PC-3 (cell line): Measurements from ENCODE around the gene ATG7. TPM values are rescaled to one million over a fixed set of nuclear protein-coding genes. Genes with fewer than 3 reads are reported as not detected.

Experiments used
- ATAC-seq: fragments of 200-7000 bp; cut with Tn5 transposase; 2 replicates; pipeline ENCODE4 v1.9.1; 2020; ENCODE audit warnings: mild to moderate bottlenecking, moderate library complexity
- BruUV-seq: library from RNA; stranded (reverse); fragments of 400-500 nt; replicated peaks from 2 replicates; lab custom pipeline; 2021; lab: Mats Ljungman, UMichigan
- CTCF ChIA-PET: fragments of 300-600 bp; sonication (Branson Sonifier 250); formaldehyde crosslinking; loops from one replicate; lab custom pipeline; 2022; ENCODE audit warnings: antibody characterized with exemption; lab: Charles Lee
- POLR2A ChIA-PET: fragments of 300-600 bp; sonication (Branson Sonifier 250); formaldehyde crosslinking; loops from one replicate; lab custom pipeline; 2022; ENCODE audit warnings: antibody characterized with exemption; ENCODE audit not compliant: unreplicated experiment; lab: Charles Lee
- DNase-seq: peaks from one replicate; pipeline ENCODE4 v3.0.0-alpha.2; 2015
- H2AFZ ChIP-seq: fragments of 300-600 bp; sonication (generic); 2 replicates; pipeline ENCODE4 v1.6.0; 2016; ENCODE audit warnings: antibody characterized with exemption, low read length
- H3F3A ChIP-seq: fragments of 300-600 bp; sonication (generic); one replicate; pipeline ENCODE4 v1.6.0; 2017; ENCODE audit warnings: antibody characterized with exemption, low read length, control low read depth, mild to moderate bottlenecking; ENCODE audit not compliant: unreplicated experiment
- H3K27ac ChIP-seq: fragments of 300-600 bp; sonication (generic); 2 replicates; pipeline ENCODE4 v1.5.1; 2016; ENCODE audit warnings: mild to moderate bottlenecking, low read length
- H3K27me3 ChIP-seq: fragments of 300-600 bp; sonication (generic); 2 replicates; pipeline ENCODE4 v1.6.1; 2016; ENCODE audit warnings: low read length, mixed read lengths
- H3K36me3 ChIP-seq: fragments of 300-600 bp; sonication (generic); 2 replicates; pipeline ENCODE4 v1.6.1; 2016; ENCODE audit warnings: low read depth, mixed run types, low read length, mixed read lengths
- H3K4me1 ChIP-seq: fragments of 300-600 bp; sonication (generic); 2 replicates; pipeline ENCODE4 v1.5.1; 2016; ENCODE audit warnings: low read length; ENCODE audit not compliant: insufficient read depth
- H3K4me2 ChIP-seq: fragments of 300-600 bp; sonication (generic); 2 replicates; pipeline ENCODE4 v1.6.0; 2016; ENCODE audit warnings: low read length
- H3K4me3 ChIP-seq: fragments of 300-600 bp; sonication (generic); 2 replicates; pipeline ENCODE4 v1.5.1; 2016; ENCODE audit warnings: mild to moderate bottlenecking, low read length, mixed read lengths
- H3K79me2 ChIP-seq: fragments of 300-600 bp; sonication (generic); 2 replicates; pipeline ENCODE4 v1.6.1; 2017; ENCODE audit warnings: low read length, mixed read lengths
- H3K9ac ChIP-seq: fragments of 300-600 bp; sonication (generic); 2 replicates; pipeline ENCODE4 v1.6.0; 2016; ENCODE audit warnings: mild to moderate bottlenecking, low read length
- H3K9me2 ChIP-seq: fragments of 300-600 bp; sonication (generic); replicated peaks from 2 replicates; pipeline ENCODE4 v1.6.1; 2016; ENCODE audit warnings: mixed run types, low read length, mixed read lengths
- H3K9me3 ChIP-seq: fragments of 300-600 bp; sonication (generic); 2 replicates; pipeline ENCODE4 v1.6.1; 2016; ENCODE audit warnings: low read length, mixed read lengths
- H4K20me1 ChIP-seq: fragments of 300-600 bp; sonication (generic); 2 replicates; pipeline ENCODE4 v1.6.1; 2016; ENCODE audit warnings: low read length, mixed read lengths
- EZH2 ChIP-seq: fragments of 300-600 bp; sonication (generic); IDR thresholded peaks from one replicate; pipeline ENCODE4 v1.6.1; 2017; ENCODE audit warnings: antibody characterized with exemption, mild to moderate bottlenecking, low read length; ENCODE audit not compliant: unreplicated experiment
- EZH2phosphoT487 ChIP-seq: fragments of 300-600 bp; sonication (generic); IDR thresholded peaks from 2 replicates; pipeline ENCODE4 v1.6.1; 2018; ENCODE audit warnings: mild to moderate bottlenecking, antibody characterized with exemption, low read length, borderline replicate concordance
- intact Hi-C: fragments of 100-400 bp; cut with micrococcal nuclease; formaldehyde crosslinking; loops from 2 replicates; pipeline ENCODE4 v1.9.0; 2023
- total RNA-seq: library from RNA; depleted of rRNA; stranded (reverse); fragments of >200 nt; gene quantifications from 2 replicates; pipeline ENCODE4 v1.2.3, GENCODE V29; 2014
- TF ChIP-seq, protein P1 (sequence below): fragments of 300-600 bp; sonication (generic); conservative IDR thresholded peaks from 2 replicates; pipeline ENCODE4 v1.5.1; 2017; ENCODE audit warnings: antibody characterized with exemption, low read depth, mild to moderate bottlenecking, low read length

ATG7 gene
- total RNA-seq, 1 experiment from 2014 or later = 36.5 TPM

DNA sequence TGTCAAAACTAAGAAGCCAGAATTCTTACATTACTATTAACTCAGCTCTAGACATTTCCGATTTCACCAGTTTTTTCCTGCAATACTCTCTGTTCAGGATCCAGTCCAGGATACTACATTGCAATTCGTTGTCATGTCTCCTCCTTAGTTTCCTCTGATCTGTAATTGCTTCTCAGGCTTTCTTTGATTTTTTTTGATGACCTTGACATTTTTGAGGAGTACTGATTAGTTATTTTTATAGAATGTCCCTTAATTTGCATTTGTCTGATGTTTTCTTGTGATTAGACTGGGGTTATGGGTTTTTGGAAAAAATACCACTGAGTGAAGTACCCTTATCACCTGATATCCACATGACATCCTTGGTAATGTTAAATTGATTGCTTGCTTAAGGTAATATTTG is 57.6 kb downstream of the ATG7 start:
- H3K9ac ChIP-seq = no peak overlapping the region
- no peaks in the 10 kb centered on the region for H3K27me3 ChIP-seq
- no peak overlapping the region for H3K27ac ChIP-seq
- H3K9me2 ChIP-seq = no peaks in the 10 kb centered on the region
- TF ChIP-seq EZH2 = no peak
- no peak for TF ChIP-seq EZH2phosphoT487
- TF ChIP-seq, protein P1, sequence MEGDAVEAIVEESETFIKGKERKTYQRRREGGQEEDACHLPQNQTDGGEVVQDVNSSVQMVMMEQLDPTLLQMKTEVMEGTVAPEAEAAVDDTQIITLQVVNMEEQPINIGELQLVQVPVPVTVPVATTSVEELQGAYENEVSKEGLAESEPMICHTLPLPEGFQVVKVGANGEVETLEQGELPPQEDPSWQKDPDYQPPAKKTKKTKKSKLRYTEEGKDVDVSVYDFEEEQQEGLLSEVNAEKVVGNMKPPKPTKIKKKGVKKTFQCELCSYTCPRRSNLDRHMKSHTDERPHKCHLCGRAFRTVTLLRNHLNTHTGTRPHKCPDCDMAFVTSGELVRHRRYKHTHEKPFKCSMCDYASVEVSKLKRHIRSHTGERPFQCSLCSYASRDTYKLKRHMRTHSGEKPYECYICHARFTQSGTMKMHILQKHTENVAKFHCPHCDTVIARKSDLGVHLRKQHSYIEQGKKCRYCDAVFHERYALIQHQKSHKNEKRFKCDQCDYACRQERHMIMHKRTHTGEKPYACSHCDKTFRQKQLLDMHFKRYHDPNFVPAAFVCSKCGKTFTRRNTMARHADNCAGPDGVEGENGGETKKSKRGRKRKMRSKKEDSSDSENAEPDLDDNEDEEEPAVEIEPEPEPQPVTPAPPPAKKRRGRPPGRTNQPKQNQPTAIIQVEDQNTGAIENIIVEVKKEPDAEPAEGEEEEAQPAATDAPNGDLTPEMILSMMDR = no peak
- no peak overlapping the region for H3K4me3 ChIP-seq
- DNase-seq (no peak), ATAC-seq (no peak)
- H3K4me1 ChIP-seq = peaks cover 19% of the 10 kb centered on the region
- no peak overlapping the region for H2AFZ ChIP-seq
- H3K36me3 ChIP-seq = peaks cover 33% of the 10 kb centered on the region; the same call in 1 of the 2 replicates
- H3K9me3 ChIP-seq = no peaks in the 10 kb centered on the region
- no peak overlapping the region for H3K4me2 ChIP-seq
- no TSS peak for BruUV-seq
- intact Hi-C loops = no loop called here
- no peaks in the 10 kb centered on the region for H3F3A ChIP-seq
- H4K20me1 ChIP-seq = no peaks in the 10 kb centered on the region
- POLR2A ChIA-PET = no interaction called here
- CTCF ChIA-PET = no interaction called here
- no peaks in the 10 kb centered on the region for H3K79me2 ChIP-seq

DNA sequence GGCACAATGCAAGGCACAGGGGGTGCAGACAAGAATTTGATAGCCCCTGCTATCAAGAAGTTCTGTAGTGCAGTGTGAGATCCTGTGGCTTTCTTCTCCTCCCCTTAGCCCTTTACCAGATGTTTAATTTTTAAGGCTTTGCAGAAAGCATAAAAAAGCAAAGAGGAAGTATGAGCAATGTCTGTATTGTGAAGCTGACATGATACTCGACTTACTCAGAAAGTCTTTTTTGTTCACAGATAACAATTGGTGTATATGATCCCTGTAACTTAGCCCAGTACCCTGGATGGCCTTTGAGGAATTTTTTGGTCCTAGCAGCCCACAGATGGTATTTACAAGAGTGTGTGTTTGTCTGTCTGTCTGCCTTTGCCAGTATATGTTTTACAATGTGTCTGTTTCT is 58.9 kb downstream of the ATG7 start:
- H3K36me3 ChIP-seq = peaks cover 29% of the 10 kb centered on the region; the same call in 1 of the 2 replicates
- no peaks in the 10 kb centered on the region for H3K9me2 ChIP-seq
- ChIA-PET CTCF (interaction anchor here (0.6 kb wide), 1 partner anchor 116 kb away, joined by 3 read pairs; no protein-coding TSS in a partner anchor), POLR2A (interaction anchor here (0.5 kb wide), 1 partner anchor 94 kb away, joined by 3 read pairs; no protein-coding TSS in a partner anchor)
- no peaks in the 10 kb centered on the region for H3F3A ChIP-seq
- no peak overlapping the region for H3K27ac ChIP-seq
- H3K4me2 ChIP-seq = no peak overlapping the region
- H3K4me3 ChIP-seq = no peak overlapping the region
- H3K4me1 ChIP-seq = peaks cover 19% of the 10 kb centered on the region
- H3K9me3 ChIP-seq = no peaks in the 10 kb centered on the region
- no peak overlapping the region for H3K9ac ChIP-seq
- ATAC-seq (peak; percentile 30), DNase-seq (peak; percentile 38)
- TF ChIP-seq EZH2phosphoT487 (no peak), EZH2 (no peak)
- TF ChIP-seq, protein P1 = no peak
- no peak overlapping the region for H2AFZ ChIP-seq
- H3K27me3 ChIP-seq = no peaks in the 10 kb centered on the region
- H4K20me1 ChIP-seq = no peaks in the 10 kb centered on the region
- intact Hi-C loops = no loop called here
- no TSS peak for BruUV-seq
- no peaks in the 10 kb centered on the region for H3K79me2 ChIP-seq

DNA sequence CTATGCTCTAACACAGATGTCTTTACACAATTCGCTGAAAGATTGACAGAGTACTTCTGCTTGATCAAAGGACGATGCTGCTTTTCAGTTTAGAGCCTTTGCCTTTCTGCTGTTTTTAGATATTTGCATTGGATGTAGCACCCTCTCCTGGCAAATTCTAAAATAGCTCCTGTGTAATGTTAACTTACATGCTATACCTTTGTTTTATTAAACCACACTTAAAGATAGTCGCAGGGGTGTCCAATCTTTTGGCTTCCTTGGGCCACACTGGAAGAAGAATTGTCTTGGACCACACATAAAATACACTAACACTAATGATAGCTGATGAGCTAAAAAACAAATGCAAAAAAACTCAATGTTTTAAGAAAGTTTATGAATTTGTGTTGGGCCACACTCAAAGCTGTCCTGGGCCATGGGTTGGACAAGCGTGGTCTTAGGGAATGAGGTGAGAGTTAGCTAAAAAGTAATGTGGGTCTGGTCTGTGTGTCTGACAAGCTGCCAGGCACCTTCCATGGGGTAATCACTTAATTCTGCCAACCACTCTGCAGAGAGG is 62.9 kb downstream of the ATG7 start:
- Histone ChIP-seq H3K36me3 (peaks cover 14% of the 10 kb centered on the region; the same call in 1 of the 2 replicates), H3K27me3 (no peaks in the 10 kb centered on the region), H3K4me2 (no peak overlapping the region), H2AFZ (no peak overlapping the region), H3K79me2 (no peaks in the 10 kb centered on the region), H3K9me3 (no peaks in the 10 kb centered on the region), H3K4me1 (peaks cover 19% of the 10 kb centered on the region), H3K4me3 (no peak overlapping the region), H3F3A (no peaks in the 10 kb centered on the region), H4K20me1 (no peaks in the 10 kb centered on the region), H3K27ac (no peak overlapping the region), H3K9me2 (no peaks in the 10 kb centered on the region), H3K9ac (no peak overlapping the region)
- no TSS peak for BruUV-seq
- intact Hi-C loops = loop anchor here (1.0 to 5.0 kb wide), 5 partner anchors 48 to 275 kb away; no protein-coding TSS in a partner anchor
- POLR2A ChIA-PET = interaction anchor here (0.6 to 0.7 kb wide), 3 partner anchors 50 to 308 kb away, joined by 3 to 5 read pairs (median 3); no protein-coding TSS in a partner anchor
- CTCF ChIA-PET = interaction anchor here (0.6 to 1.7 kb wide), 6 partner anchors 83 to 180 kb away, joined by 3 to 7 read pairs (median 4); no protein-coding TSS in a partner anchor
- TF ChIP-seq EZH2phosphoT487 = no peak
- TF ChIP-seq, protein P1 = peak; percentile 79
- DNase-seq = peak; percentile 86
- peak; percentile 81 for ATAC-seq
